Kidney capillary endothelial cell (primary cell): ENCODE results near the gene TXLNB.

Source experiments
- DNase-seq: peaks from one replicate; pipeline ENCODE4 v3.0.0-alpha.2; 2018; ENCODE audit warnings: low spot score

Gene TXLNB

GRCh38 chr6:139291813-139292619 is at the start of gene TXLNB:
Gene TXLNB (minus strand): TSS chr6:139291998. CDS start chr6:139288899, 3,099 bp downstream.
- DNase-seq, result peak; percentile 22

GRCh38 chr6:139341060-139341459 is 49.3 kb upstream of the TXLNB start:
- no peak for DNase-seq

- no peak for DNase-seq
These were observed 47.0 kb upstream of the TXLNB start for GRCh38 chr6:139338795-139339194.

- no peak for DNase-seq
These were observed 46.0 kb upstream of the TXLNB start for GRCh38 chr6:139337830-139338229.

GRCh38 chr6:139337001-139337400 is 45.2 kb upstream of the TXLNB start:
- no peak for DNase-seq

GRCh38 chr6:139336488-139336887 is 44.7 kb upstream of the TXLNB start:
- no peak for DNase-seq

- no peak for DNase-seq
These were observed 43.8 kb upstream of the TXLNB start for GRCh38 chr6:139335447-139336210.

GRCh38 chr6:139334806-139335446 is 43.1 kb upstream of the TXLNB start:
- DNase-seq, result peak; percentile 94

GRCh38 chr6:139330826-139331500 is 39.2 kb upstream of the TXLNB start:
- DNase-seq, result no peak

GRCh38 chr6:139330306-139330705 is 38.5 kb upstream of the TXLNB start:
- no peak for DNase-seq

GRCh38 chr6:139329224-139329623 is 37.4 kb upstream of the TXLNB start:
- no peak for DNase-seq

GRCh38 chr6:139327038-139327437 is 35.2 kb upstream of the TXLNB start:
- no peak for DNase-seq

- DNase-seq, result no peak
These were observed 33.9 kb upstream of the TXLNB start for GRCh38 chr6:139325686-139326085.

GRCh38 chr6:139325125-139325524 is 33.3 kb upstream of the TXLNB start:
- no peak for DNase-seq

GRCh38 chr6:139324301-139324555 is 32.4 kb upstream of the TXLNB start:
- DNase-seq, result no peak

GRCh38 chr6:139323511-139324300 is 31.9 kb upstream of the TXLNB start:
- peak; percentile 96 for DNase-seq

- no peak for DNase-seq
These were observed 28.3 kb upstream of the TXLNB start for GRCh38 chr6:139320081-139320480.

GRCh38 chr6:139316622-139317317 is 25.0 kb upstream of the TXLNB start:
- DNase-seq, result no peak

- no peak for DNase-seq
These were observed 22.2 kb upstream of the TXLNB start for GRCh38 chr6:139313784-139314545.

GRCh38 chr6:139313229-139313628 is 21.4 kb upstream of the TXLNB start:
- no peak for DNase-seq
